ENCODE results near the gene NINJ2.

DNA sequence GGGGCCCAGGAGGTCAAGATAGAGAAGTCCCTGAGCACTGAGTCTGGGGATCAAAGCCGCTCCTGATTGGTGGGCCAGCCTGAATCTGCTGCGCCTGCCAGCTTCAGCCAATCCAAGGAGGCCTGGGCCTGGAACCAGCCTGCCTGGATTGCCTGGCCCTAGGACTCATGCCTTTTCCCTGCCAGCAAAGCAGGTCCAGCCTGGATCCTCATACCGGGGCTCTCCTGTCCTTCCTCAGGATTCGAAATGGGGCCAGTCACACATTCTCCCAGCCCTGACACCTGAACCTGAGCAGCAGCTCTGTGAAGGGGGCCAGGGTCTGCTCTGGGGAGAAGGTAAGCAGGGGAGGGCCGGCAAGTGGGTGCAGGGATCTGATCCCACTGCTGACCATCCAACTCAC, 81.9 kb downstream of the NINJ2 start:
- TF ChIP-seq CTCF (IDR thresholded peaks at IDR 0.05; ENCODE audit: low read depth, low read length): no peak
- no peak for TF ChIP-seq POLR2A (IDR thresholded peaks at IDR 0.05; ENCODE audit: extremely low read depth, insufficient read length)
